ENCODE measurements around the gene PHKA2. TPM values are rescaled to one million over a fixed set of nuclear protein-coding genes. Genes with fewer than 3 reads are reported as not detected.

PHKA2 gene
- total RNA-seq, 1 experiment from 2014 or later: 24.6 TPM

- peaks cover 20% of the 10 kb centered on the region for H3K36me3 ChIP-seq (ENCODE audit: low read depth, low read length)
- H3K27ac ChIP-seq (ENCODE audit: low read length): no peak overlapping the region
- H3K4me2 ChIP-seq (ENCODE audit: low read length): no peak overlapping the region
- BruUV-seq (replicated peaks): no TSS peak
- H3F3A ChIP-seq (ENCODE audit: low read length, unreplicated experiment): no peaks in the 10 kb centered on the region
- H3K79me2 ChIP-seq (ENCODE audit: low read length): no peaks in the 10 kb centered on the region
- no peaks in the 10 kb centered on the region for H3K9me2 ChIP-seq (replicated peaks; ENCODE audit: low read length)
- H3K4me1 ChIP-seq (ENCODE audit: insufficient read depth, low read length): no peaks in the 10 kb centered on the region
- H3K4me3 ChIP-seq (ENCODE audit: low read length): no peak overlapping the region
- no peaks in the 10 kb centered on the region for H3K9me3 ChIP-seq (ENCODE audit: low read length)
- no peaks in the 10 kb centered on the region for H4K20me1 ChIP-seq (ENCODE audit: low read length)
- no peak overlapping the region for H3K9ac ChIP-seq (ENCODE audit: low read length)
- ChIA-PET POLR2A (ENCODE audit: unreplicated experiment) (no interaction called here), CTCF (no interaction called here)
- TF ChIP-seq EZH2 (IDR thresholded peaks at IDR 0.05; ENCODE audit: low read length, unreplicated experiment) (no peak), EZH2phosphoT487 (IDR thresholded peaks at IDR 0.05; ENCODE audit: borderline replicate concordance, low read length) (no peak), CTCF (conservative IDR thresholded peaks at IDR 0.05; ENCODE audit: low read depth, low read length) (no peak)
- DNase-seq: no peak
- intact Hi-C loops (cut with micrococcal nuclease): no loop called here
- H2AFZ ChIP-seq (ENCODE audit: low read length): no peak overlapping the region
- ATAC-seq: no peak
- H3K27me3 ChIP-seq (ENCODE audit: low read length): no peaks in the 10 kb centered on the region
These were observed 66.1 kb downstream of the PHKA2 start for GRCh38 chrX:18917831-18918230.

- Histone ChIP-seq H3K9me3 (ENCODE audit: low read length) (no peaks in the 10 kb centered on the region), H3K36me3 (ENCODE audit: low read depth, low read length) (peaks cover 3% of the 10 kb centered on the region; the same call in 1 of the 2 replicates), H3K4me2 (ENCODE audit: low read length) (no peak overlapping the region), H3K27ac (ENCODE audit: low read length) (no peak overlapping the region), H2AFZ (ENCODE audit: low read length) (no peak overlapping the region), H3K9ac (ENCODE audit: low read length) (no peak overlapping the region), H3K27me3 (ENCODE audit: low read length) (no peaks in the 10 kb centered on the region), H3K9me2 (replicated peaks; ENCODE audit: low read length) (no peaks in the 10 kb centered on the region), H3K4me3 (ENCODE audit: low read length) (no peak overlapping the region), H3F3A (ENCODE audit: low read length, unreplicated experiment) (no peaks in the 10 kb centered on the region), H4K20me1 (ENCODE audit: low read length) (no peaks in the 10 kb centered on the region), H3K79me2 (ENCODE audit: low read length) (no peaks in the 10 kb centered on the region), H3K4me1 (ENCODE audit: insufficient read depth, low read length) (no peaks in the 10 kb centered on the region)
- no peak for DNase-seq
- intact Hi-C loops (cut with micrococcal nuclease): no loop called here
- TF ChIP-seq EZH2phosphoT487 (IDR thresholded peaks at IDR 0.05; ENCODE audit: borderline replicate concordance, low read length) (no peak), EZH2 (IDR thresholded peaks at IDR 0.05; ENCODE audit: low read length, unreplicated experiment) (no peak), CTCF (conservative IDR thresholded peaks at IDR 0.05; ENCODE audit: low read depth, low read length) (no peak)
- ChIA-PET POLR2A (ENCODE audit: unreplicated experiment) (no interaction called here), CTCF (no interaction called here)
- BruUV-seq (replicated peaks): no TSS peak
- no peak for ATAC-seq
These were observed 77.6 kb downstream of the PHKA2 start for GRCh38 chrX:18906286-18906685.

GRCh38 chrX:18900401-18900976 is 83.4 kb downstream of the PHKA2 start:
- Histone ChIP-seq H4K20me1 (ENCODE audit: low read length) (no peaks in the 10 kb centered on the region), H2AFZ (ENCODE audit: low read length) (no peak overlapping the region), H3K9me3 (ENCODE audit: low read length) (no peaks in the 10 kb centered on the region), H3K9ac (ENCODE audit: low read length) (no peak overlapping the region), H3K4me3 (ENCODE audit: low read length) (no peak overlapping the region), H3F3A (ENCODE audit: low read length, unreplicated experiment) (no peaks in the 10 kb centered on the region), H3K4me1 (ENCODE audit: insufficient read depth, low read length) (no peaks in the 10 kb centered on the region), H3K36me3 (ENCODE audit: low read depth, low read length) (no peaks in the 10 kb centered on the region), H3K27ac (ENCODE audit: low read length) (no peak overlapping the region), H3K9me2 (replicated peaks; ENCODE audit: low read length) (no peaks in the 10 kb centered on the region), H3K27me3 (ENCODE audit: low read length) (no peaks in the 10 kb centered on the region), H3K79me2 (ENCODE audit: low read length) (no peaks in the 10 kb centered on the region), H3K4me2 (ENCODE audit: low read length) (no peak overlapping the region)
- DNase-seq: no peak
- TF ChIP-seq EZH2phosphoT487 (IDR thresholded peaks at IDR 0.05; ENCODE audit: borderline replicate concordance, low read length) (no peak), CTCF (conservative IDR thresholded peaks at IDR 0.05; ENCODE audit: low read depth, low read length) (no peak), EZH2 (IDR thresholded peaks at IDR 0.05; ENCODE audit: low read length, unreplicated experiment) (no peak)
- no peak for ATAC-seq
- CTCF ChIA-PET: no interaction called here
- BruUV-seq (replicated peaks): no TSS peak
- POLR2A ChIA-PET (ENCODE audit: unreplicated experiment): no interaction called here
- intact Hi-C loops (cut with micrococcal nuclease): loop anchor here (2.0 kb wide), 1 partner anchor 510 kb away; no protein-coding TSS in a partner anchor

All from PC-3 (cell line).